ENCODE data around the gene GNPTAB. TPM values are rescaled to one million over a fixed set of nuclear protein-coding genes. Genes with fewer than 3 reads are reported as not detected.
"Not testable (repeated sequence)": the region's sequence is repeated elsewhere in the genome, so short reads cannot be mapped to it uniquely, and the experiment has no call there.

The GNPTAB gene
- total and polyA plus RNA-seq, 9 donors, result 13.4 to 23.0 (median 16.9) TPM

GRCh38 chr12:101828463-101829196 lies 2.1 kb downstream of the GNPTAB start:
- Histone ChIP-seq H3K27ac (ENCODE audit: low read length) (no peak overlapping the region), H3K4me3 (ENCODE audit: low read length) (no peak overlapping the region), H3K36me3 (ENCODE audit: control insufficient read depth, insufficient read depth, low read length) (no peaks in the 10 kb centered on the region), H3K4me1 (ENCODE audit: control insufficient read depth, insufficient read depth, low read length) (peaks cover 11% of the 10 kb centered on the region), H3K27me3 (ENCODE audit: control insufficient read depth, insufficient read depth, low read length) (no peaks in the 10 kb centered on the region), H3K9me3 (replicated peaks; ENCODE audit: control insufficient read depth, low read depth, low read length) (no peaks in the 10 kb centered on the region)
- WGBS (ENCODE audit: insufficient coverage), result 97% methylated on average over 6 of the region's 6 CpGs
- no peak for DNase-seq

- whole genome bisulfite sequencing (ENCODE audit: insufficient coverage), result 94% methylated on average over 3 of the region's 3 CpGs
- Histone ChIP-seq H3K36me3 (ENCODE audit: control insufficient read depth, insufficient read depth, low read length) (no peaks in the 10 kb centered on the region), H3K9me3 (replicated peaks; ENCODE audit: control insufficient read depth, low read depth, low read length) (no peaks in the 10 kb centered on the region), H3K4me1 (ENCODE audit: control insufficient read depth, insufficient read depth, low read length) (peaks cover 15% of the 10 kb centered on the region), H3K27me3 (ENCODE audit: control insufficient read depth, insufficient read depth, low read length) (no peaks in the 10 kb centered on the region), H3K4me3 (ENCODE audit: low read length) (no peak overlapping the region), H3K27ac (ENCODE audit: low read length) (no peak overlapping the region)
- DNase-seq, result no peak
These were observed 3.9 kb downstream of the GNPTAB start for GRCh38 chr12:101826766-101827368.

GRCh38 chr12:101824831-101825230 lies 5.9 kb downstream of the GNPTAB start:
- H3K27me3 ChIP-seq (ENCODE audit: control insufficient read depth, insufficient read depth, low read length), result no peaks in the 10 kb centered on the region
- H3K9me3 ChIP-seq (replicated peaks; ENCODE audit: control insufficient read depth, low read depth, low read length), result no peaks in the 10 kb centered on the region
- no peak for DNase-seq
- no peak overlapping the region for H3K4me3 ChIP-seq (ENCODE audit: low read length)
- H3K27ac ChIP-seq (ENCODE audit: low read length), result no peak overlapping the region
- peaks cover 8% of the 10 kb centered on the region for H3K4me1 ChIP-seq (ENCODE audit: control insufficient read depth, insufficient read depth, low read length)
- 48% methylated on average over 2 of the region's 2 CpGs for WGBS (ENCODE audit: insufficient coverage)
- H3K36me3 ChIP-seq (ENCODE audit: control insufficient read depth, insufficient read depth, low read length), result no peaks in the 10 kb centered on the region

DNA sequence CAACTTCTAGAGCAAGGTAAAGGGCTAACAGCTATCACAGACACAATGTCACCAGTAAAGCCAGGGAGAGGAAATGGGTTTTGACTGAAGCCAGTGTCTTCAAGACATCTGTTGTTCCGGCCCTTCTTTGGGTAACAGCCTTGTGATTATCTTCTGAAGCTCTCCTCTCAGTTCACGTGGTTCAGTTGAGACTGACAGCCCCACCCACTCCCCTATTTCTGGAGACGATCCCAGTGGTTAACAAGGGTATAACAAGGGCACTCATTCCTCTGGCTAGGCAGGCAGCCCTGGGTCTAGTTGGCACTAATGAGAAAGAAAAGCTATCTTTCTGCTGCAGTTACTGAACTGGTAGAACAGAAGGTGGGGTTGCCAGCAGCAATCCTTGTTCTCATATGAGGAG lies 6.9 kb downstream of the GNPTAB start:
- peak; percentile 61 for DNase-seq

GRCh38 chr12:101823039-101823438 lies 7.7 kb downstream of the GNPTAB start:
- WGBS (ENCODE audit: insufficient coverage), result 68% methylated on average over 3 of the region's 4 CpGs
- H3K36me3 ChIP-seq (ENCODE audit: control insufficient read depth, insufficient read depth, low read length), result no peaks in the 10 kb centered on the region
- peak; percentile 11 for DNase-seq
- H3K27ac ChIP-seq (ENCODE audit: low read length), result no peak overlapping the region
- peaks cover 8% of the 10 kb centered on the region for H3K4me1 ChIP-seq (ENCODE audit: control insufficient read depth, insufficient read depth, low read length)
- no peaks in the 10 kb centered on the region for H3K9me3 ChIP-seq (replicated peaks; ENCODE audit: control insufficient read depth, low read depth, low read length)
- H3K4me3 ChIP-seq (ENCODE audit: low read length), result no peak overlapping the region
- H3K27me3 ChIP-seq (ENCODE audit: control insufficient read depth, insufficient read depth, low read length), result no peaks in the 10 kb centered on the region

More for the DNA sequence above, 6.9 kb downstream of the GNPTAB start:
- H3K4me1 ChIP-seq (ENCODE audit: control insufficient read depth, insufficient read depth, low read length), result peaks cover 8% of the 10 kb centered on the region
- H3K36me3 ChIP-seq (ENCODE audit: control insufficient read depth, insufficient read depth, low read length), result no peaks in the 10 kb centered on the region
- no peaks in the 10 kb centered on the region for H3K9me3 ChIP-seq (replicated peaks; ENCODE audit: control insufficient read depth, low read depth, low read length)
- H3K27me3 ChIP-seq (ENCODE audit: control insufficient read depth, insufficient read depth, low read length), result no peaks in the 10 kb centered on the region
- WGBS (ENCODE audit: insufficient coverage), result 8% methylated on average over 2 of the region's 3 CpGs
- H3K27ac ChIP-seq (ENCODE audit: low read length), result no peak overlapping the region
- no peak overlapping the region for H3K4me3 ChIP-seq (ENCODE audit: low read length)

GRCh38 chr12:101819467-101819866 lies 11.3 kb downstream of the GNPTAB start:
- WGBS (ENCODE audit: insufficient coverage), result no CpG with 5 or more reads among the region's 2 CpGs
- peaks cover 8% of the 10 kb centered on the region for H3K4me1 ChIP-seq (ENCODE audit: control insufficient read depth, insufficient read depth, low read length)
- DNase-seq, result no peak
- no peaks in the 10 kb centered on the region for H3K36me3 ChIP-seq (ENCODE audit: control insufficient read depth, insufficient read depth, low read length)
- no peaks in the 10 kb centered on the region for H3K27me3 ChIP-seq (ENCODE audit: control insufficient read depth, insufficient read depth, low read length)
- H3K9me3 ChIP-seq (replicated peaks; ENCODE audit: control insufficient read depth, low read depth, low read length), result peaks cover 2% of the 10 kb centered on the region
- H3K27ac ChIP-seq (ENCODE audit: low read length), result no peak overlapping the region
- no peak overlapping the region for H3K4me3 ChIP-seq (ENCODE audit: low read length)

- H3K27me3 ChIP-seq (ENCODE audit: control insufficient read depth, insufficient read depth, low read length); H3K27ac ChIP-seq (ENCODE audit: low read length); H3K9me3 ChIP-seq (replicated peaks; ENCODE audit: control insufficient read depth, low read depth, low read length); H3K4me3 ChIP-seq (ENCODE audit: low read length); H3K4me1 ChIP-seq (ENCODE audit: control insufficient read depth, insufficient read depth, low read length); H3K36me3 ChIP-seq (ENCODE audit: control insufficient read depth, insufficient read depth, low read length); DNase-seq: not testable (repeated sequence)
- 100% methylated on average over 3 of the region's 4 CpGs for WGBS (ENCODE audit: insufficient coverage)
These were observed 12.1 kb downstream of the GNPTAB start for GRCh38 chr12:101818689-101819088.

DNA sequence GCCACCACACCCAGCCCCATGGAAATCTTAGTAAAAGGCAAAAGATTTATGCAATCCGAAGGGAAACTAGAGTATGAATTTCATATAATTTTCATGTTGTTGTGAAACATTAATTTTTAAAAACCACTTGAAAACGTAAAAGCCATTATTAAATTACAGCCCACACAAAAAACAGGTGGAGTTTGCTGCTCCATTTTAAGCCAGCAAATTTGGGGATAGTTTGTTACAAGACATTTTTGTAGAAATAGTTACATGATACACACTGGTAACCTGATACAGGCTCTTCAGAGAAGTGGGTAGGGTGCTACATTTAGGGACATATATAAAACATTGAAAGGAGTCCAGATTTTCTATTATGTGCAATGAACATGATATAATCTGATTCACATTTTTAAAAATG lies 17.6 kb downstream of the GNPTAB start:
- peaks cover 2% of the 10 kb centered on the region for H3K9me3 ChIP-seq (replicated peaks; ENCODE audit: control insufficient read depth, low read depth, low read length)
- WGBS (ENCODE audit: insufficient coverage), result no CpG with 5 or more reads among the region's 2 CpGs
- no peak for DNase-seq
- H3K36me3 ChIP-seq (ENCODE audit: control insufficient read depth, insufficient read depth, low read length), result no peaks in the 10 kb centered on the region
- no peak overlapping the region for H3K4me3 ChIP-seq (ENCODE audit: low read length)
- no peak overlapping the region for H3K27ac ChIP-seq (ENCODE audit: low read length)
- peaks cover 2% of the 10 kb centered on the region for H3K4me1 ChIP-seq (ENCODE audit: control insufficient read depth, insufficient read depth, low read length)
- H3K27me3 ChIP-seq (ENCODE audit: control insufficient read depth, insufficient read depth, low read length), result no peaks in the 10 kb centered on the region

- H3K27ac ChIP-seq (ENCODE audit: low read length); H3K27me3 ChIP-seq (ENCODE audit: control insufficient read depth, insufficient read depth, low read length); H3K4me3 ChIP-seq (ENCODE audit: low read length); H3K9me3 ChIP-seq (replicated peaks; ENCODE audit: control insufficient read depth, low read depth, low read length); DNase-seq; H3K36me3 ChIP-seq (ENCODE audit: control insufficient read depth, insufficient read depth, low read length); H3K4me1 ChIP-seq (ENCODE audit: control insufficient read depth, insufficient read depth, low read length): not testable (repeated sequence)
- no CpG with 5 or more reads among the region's 1 CpG for WGBS (ENCODE audit: insufficient coverage)
These were observed 18.0 kb downstream of the GNPTAB start for GRCh38 chr12:101812716-101813115.

DNA sequence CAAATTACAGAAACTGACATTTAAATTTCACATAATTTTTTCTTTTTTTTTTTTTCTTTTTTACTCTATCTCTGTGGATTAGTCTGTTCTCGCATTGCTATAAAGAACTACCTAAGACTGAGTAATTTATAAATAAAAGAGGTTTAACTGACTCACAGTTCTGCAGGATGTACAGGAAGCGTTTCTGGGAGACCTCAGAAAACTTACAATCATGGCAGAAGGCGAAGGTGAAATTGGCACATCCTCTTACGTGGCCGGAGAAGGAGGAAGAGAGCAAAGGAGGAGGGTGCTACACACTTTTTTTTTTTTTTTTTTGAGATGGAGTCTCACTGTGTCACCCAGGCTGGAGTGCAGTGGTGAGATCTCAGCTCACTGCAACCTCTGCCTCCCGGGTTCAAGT lies 19.4 kb downstream of the GNPTAB start:
- not testable (repeated sequence) for H3K4me3 ChIP-seq (ENCODE audit: low read length); H3K27me3 ChIP-seq (ENCODE audit: control insufficient read depth, insufficient read depth, low read length); H3K36me3 ChIP-seq (ENCODE audit: control insufficient read depth, insufficient read depth, low read length); H3K4me1 ChIP-seq (ENCODE audit: control insufficient read depth, insufficient read depth, low read length); H3K9me3 ChIP-seq (replicated peaks; ENCODE audit: control insufficient read depth, low read depth, low read length); DNase-seq; H3K27ac ChIP-seq (ENCODE audit: low read length)
- no CpG with 5 or more reads among the region's 6 CpGs for WGBS (ENCODE audit: insufficient coverage)

All from muscle of leg (tissue), 11 donors.